GM21786 (cell line): ENCODE data around the gene METTL5.
"Not testable (repeated sequence)": the region's sequence is repeated elsewhere in the genome, so short reads cannot be mapped to it uniquely, and the experiment has no call there.

ENCODE experiments used
- ATAC-seq: cut with Tn5 transposase; IDR thresholded peaks from one replicate; pipeline ENCODE4 v1.9.1; 2021; ENCODE audit not compliant: unreplicated experiment

Gene METTL5

DNA sequence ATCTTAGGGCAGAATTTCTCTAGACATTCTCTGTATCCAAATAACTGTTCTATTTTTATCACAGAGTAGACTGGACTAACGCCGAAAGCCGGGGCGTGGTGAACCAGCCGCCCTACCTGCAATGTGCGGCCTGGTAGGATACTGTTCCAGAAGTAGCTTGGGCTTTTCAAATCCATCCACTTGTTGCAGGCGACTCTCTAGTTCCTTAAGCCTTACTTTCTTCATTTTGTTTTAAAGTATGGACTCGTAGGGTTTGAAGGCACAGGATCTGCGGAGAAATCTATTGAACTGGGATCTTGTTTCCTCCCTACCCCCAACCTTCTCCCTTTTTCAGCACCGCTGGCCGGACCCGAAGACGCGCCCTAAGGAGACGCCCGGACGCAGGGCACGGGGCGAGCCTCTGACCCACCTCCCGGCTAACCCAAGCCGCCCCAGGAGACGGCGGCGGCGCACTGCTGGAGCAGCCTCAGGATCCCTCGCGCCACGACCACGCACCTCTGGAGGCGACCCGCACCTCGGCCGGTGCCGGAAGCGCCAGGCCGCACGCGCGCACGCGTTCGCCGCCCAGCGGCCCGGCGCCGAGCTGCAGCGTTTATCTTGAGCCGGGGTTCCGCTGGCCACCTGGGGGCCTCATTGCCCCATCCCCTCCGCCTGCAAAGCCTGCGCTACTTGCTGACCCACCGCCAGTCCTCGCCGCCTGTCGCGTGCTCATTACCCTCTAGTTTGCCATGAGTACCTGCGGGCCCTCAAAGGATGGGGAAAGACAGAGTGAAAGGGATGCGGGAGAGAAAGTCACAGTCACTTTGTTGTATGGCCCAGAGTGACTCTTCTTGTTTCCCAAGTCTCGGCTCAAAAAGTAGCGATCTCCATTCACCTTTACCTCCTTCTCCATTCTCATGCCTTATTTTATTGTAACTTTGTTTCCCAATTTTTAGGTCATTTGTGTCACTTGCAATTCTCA is at the start of gene METTL5:
TSS of gene METTL5 (minus strand) at position 533 of the 961 bp plus-strand sequence. CDS start at position 225, 308 bp downstream.
- peak; percentile 53 for ATAC-seq

DNA sequence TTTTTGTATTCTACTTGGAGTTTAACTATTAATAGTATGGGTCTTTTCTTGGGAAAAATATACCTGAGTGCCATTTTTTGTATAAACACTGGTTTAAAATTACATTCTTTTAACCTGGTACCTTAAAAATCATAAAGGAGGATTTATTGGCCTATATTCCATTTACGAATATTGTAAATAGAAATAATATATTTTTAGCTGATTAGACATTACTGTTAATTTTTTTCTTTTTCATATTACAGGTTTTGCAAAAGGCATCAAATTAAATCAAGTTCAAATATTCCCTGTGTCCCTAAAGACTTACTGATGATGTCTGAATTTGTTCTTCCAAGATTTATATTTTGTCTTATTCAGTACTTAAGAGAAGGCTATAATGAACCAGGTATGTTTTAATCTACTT is 47.3 kb upstream of the METTL5 start:
- no peak for ATAC-seq

DNA sequence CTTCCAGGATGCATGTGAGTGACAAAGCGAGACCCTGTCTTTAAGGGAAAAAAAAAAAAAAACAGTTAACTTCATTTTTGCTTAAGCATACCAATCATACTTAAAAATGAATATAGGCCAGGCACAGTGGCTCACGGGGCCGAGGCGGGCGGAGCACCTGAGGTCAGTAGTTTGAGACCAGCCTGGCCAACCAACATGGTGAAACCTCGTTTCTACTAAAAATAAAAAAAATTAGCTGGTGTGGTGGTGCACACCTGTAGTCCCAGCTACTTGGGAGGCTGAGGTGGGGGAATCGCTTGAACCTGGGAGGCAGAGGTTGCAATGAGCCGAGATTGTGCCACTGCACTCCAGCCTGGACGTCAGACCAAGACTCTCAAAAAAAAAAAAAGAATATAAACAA is 46.7 kb upstream of the METTL5 start:
- not testable (repeated sequence) for ATAC-seq

DNA sequence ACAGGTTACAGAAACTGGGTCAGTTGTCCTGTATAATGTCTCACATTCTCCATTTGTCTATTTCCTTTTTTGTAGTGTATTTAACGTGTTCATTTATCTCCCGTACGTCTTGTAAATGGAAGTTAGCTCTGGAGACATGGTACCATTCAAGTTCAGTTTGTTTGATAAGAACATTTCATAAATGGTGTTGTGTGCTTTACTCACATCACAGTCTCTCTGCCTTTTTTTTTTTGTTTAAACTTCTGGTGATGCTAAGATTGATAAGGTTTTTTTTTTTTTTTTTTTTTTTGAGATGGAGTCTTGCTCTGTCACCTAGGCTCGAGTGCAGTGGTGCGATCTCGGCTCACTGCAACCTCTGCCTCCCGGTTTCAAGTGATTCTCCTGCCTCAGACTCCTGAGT is 44.2 kb upstream of the METTL5 start:
- no peak for ATAC-seq

DNA sequence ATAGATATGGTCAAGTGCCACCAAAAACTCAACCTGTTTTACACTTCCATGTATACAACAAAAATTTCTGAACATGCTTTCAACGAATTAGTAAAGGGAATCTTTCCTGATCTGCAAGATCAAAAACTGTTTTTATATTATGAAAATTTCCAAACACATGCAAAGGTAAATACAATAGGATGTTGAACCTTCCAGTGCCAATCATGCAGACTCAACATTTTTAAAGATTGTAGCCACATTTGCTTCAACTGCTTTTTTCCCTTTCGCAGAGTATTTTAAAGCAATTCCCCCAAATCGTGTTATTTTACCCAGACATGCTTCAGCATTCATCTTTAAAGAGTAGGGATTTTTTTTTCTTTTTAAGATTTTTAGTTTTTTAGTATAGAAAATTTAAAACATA is 42.9 kb upstream of the METTL5 start:
- ATAC-seq: no peak

DNA sequence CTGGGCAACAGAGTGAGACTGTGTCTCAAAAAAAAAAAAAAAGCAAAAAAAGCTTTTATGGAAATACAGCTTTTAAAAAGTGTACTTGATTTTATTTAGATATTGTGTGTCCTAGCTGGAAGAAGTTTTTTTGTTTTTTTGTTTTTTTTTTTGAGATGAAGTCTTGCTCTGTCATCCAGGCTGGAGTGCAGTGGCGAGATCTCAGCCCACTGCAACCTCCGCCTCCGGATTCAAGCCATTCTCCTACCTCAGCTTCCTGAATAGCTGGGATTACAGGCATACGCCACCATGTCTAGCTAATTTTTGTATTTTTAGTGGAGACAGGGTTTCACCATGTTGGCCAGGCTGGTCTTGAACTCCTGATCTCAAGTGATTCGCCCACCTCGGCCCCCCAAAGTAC is 41.5 kb upstream of the METTL5 start:
- ATAC-seq: not testable (repeated sequence)

DNA sequence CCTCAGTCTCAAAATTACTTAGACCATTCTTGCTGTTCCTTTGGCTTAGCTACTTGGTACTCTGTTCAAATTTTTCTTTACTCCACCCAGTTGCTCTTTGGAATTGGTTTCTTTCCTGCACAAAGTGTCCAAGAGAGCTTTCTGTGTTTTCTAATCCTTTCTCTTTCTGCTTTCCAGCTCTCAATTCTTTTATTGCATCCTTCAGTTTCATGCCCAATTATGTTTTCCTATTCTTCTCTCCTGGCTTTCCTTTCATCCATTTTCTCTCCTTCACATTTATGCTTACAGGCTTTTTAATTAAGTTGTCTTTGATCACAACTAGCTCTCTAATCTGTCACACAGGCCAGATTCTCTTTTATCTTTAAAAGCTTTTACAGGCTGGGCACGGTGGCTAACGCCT is 40.8 kb upstream of the METTL5 start:
- ATAC-seq: no peak

DNA sequence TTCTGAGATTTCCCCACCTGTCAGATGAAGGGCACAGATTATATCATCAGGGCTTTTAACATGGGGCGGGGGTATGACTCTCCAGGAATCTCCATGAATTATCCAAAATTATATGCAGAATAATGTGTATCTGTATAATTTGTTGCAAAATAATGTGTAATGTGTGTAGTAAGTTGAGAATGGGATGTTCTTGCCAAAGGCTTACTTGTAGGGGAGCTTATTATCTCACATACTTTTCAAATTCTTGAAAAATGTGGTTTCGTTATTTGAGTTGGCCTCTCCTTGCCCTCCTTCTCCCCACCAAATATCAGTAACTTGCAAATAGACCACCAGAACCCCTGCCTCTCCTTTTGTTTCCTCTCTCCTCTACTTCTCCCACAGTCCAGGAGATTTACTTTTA is 38.1 kb upstream of the METTL5 start:
- no peak for ATAC-seq

DNA sequence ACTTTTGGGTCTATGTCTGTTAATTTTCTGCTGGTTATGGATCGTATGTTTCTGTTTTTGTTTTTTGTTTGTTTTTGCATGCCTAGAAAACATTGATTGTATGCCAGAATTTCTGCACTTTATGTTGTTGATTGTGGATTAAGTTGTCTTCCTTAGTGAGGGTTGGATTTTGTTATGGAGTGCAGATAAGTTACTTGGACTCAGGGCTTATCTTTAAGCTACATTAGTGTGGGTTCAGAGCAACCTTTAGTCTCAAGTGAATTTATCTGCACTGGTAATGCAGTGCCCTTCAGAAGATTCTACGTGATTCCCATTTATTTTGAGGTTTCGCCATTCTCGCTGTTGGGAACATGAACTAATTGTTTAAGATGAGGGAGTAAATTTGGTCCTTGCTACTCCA is 35.4 kb upstream of the METTL5 start:
- no peak for ATAC-seq

DNA sequence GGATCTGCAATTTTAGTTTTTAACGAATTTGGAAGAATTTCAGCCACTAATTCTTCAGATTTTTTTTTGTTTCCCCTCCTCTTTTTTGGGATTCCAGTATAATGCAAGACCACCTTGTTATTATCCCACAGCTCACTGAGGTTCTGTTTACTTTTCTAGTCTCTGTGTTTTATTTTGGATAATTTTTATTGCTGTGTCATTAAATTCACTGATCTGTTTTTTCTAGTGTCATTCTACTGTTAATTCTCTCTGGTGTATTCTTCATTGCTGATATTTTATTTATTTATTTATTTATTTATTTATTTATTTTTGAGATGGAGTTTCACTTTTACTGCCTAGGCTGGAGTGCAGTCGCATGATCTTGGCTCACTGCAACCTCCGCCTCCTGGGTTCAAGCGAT is 34.7 kb upstream of the METTL5 start:
- no peak for ATAC-seq

DNA sequence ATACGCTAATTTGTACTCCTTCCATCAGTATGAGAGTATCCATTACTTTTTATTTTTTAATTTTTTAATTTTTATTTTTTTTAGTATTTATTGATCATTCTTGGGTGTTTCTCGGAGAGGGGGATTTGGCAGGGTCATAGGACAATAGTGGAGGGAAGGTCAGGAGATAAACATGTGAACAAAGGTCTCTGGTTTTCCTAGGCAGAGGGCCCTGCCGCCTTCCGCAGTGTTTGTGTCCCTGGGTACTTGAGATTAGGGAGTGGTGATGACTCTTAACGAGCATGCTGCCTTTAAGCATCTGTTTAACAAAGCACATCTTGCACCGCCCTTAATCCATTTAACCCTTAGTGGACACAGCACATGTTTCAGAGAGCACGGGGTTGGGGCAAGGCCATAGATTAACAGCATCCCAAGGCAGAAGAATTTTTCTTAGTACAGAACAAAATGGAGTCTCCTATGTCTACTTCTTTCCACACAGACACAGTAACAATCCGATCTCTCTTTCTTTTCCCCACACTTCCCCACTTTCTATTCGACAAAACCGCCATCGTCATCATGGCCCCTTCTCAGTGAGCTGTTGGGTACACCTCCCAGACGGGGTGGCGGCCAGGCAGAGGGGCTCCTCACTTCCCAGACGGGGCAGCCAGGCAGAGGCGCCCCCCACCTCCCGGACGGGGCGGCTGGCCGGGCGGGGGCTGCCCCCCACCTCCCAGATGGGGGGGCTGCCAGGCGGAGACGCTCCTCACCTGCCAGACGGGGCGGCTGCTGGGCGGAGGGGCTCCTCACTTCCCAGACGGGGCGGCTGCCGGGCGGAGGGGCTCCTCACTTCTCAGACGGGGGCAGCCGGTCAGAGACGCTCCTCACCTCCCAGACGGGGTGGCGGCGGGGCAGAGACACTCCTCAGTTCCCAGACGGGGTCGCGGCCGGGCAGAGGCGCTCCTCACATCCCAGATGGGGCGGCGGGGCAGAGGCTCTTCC is 30.9 kb upstream of the METTL5 start:
- not testable (repeated sequence) for ATAC-seq

DNA sequence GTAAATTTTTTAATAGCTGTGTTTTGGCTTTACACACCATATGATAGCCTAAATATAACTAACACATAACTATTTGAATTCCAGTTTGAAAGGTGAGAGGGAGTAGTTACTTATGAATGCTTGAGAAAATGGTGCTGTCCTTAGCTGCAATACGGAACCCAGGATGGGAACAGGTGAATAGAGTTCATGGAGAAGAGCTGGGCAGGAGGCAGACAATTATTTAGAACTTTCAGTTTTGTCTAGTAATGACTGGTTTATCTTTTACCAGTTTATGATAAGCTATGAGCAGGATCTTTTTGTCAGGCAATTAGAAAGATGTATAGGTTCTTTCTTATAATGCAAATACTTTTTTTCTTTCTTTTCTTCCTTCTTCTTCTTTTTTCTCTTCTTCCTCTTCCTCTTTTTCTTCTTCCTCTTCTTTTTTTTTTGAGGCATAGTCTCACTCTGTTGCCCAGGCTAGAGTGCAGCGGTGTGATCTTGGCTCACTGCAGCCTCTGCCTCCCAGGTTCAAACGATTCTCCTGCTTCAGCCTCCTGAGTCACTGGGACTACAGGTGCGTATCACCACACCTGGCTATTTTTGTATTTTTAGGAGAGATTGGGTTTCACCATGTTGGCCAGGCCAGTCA is 28.4 kb upstream of the METTL5 start:
- no peak for ATAC-seq

DNA sequence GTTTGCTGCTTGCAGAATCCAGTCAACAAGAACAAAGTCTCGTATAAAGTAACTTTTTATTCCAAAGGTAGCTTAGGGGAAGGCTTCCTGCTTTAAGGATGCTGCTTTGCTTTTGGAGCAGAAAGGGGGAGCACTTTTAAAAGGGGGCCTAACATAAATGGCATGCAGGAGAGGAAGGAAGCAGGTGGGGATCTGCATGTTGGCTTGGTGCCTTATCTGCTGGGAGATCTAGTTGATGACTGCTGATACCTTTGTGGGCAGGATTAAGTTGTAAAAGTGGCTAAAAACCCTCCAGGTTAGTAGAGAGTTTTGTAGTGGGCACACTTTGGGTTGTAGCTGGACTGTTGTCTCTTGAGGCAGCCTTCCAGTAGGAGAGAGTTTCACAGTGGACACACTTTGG is 25.0 kb upstream of the METTL5 start:
- no peak for ATAC-seq

DNA sequence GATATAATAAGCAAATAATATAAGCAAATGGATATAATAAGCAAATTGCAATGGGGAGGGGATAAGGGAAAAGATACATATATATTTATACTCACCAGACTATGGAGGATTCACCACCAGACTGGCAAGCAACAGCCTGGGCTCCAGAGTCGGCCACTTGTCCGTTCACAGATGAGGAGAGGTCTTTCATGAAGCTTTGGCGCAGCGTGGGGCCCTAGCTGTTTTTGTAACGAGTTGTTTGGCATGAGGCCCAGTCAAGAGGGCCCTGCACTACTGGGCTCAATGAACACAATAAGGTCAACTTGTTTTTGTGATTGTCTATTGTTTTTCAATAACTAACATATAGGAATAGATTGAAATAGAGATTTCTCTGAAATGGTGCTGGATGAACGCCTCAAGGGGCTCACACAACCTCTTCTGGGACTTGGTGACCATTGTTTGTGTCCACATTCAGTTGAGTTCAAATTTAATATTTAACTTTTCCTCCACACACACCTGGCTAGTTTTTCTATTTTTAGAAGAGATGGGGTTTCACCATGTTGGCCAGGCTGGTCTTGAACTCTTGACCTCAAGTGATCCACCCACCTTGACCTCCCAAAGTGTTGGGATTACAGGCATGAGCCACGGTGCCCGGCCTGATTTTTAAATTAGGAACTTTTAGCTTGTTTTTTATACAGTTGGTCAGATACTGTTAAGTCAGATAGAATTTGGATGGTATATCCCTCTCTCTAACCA is 24.4 kb upstream of the METTL5 start:
- not testable (repeated sequence) for ATAC-seq

DNA sequence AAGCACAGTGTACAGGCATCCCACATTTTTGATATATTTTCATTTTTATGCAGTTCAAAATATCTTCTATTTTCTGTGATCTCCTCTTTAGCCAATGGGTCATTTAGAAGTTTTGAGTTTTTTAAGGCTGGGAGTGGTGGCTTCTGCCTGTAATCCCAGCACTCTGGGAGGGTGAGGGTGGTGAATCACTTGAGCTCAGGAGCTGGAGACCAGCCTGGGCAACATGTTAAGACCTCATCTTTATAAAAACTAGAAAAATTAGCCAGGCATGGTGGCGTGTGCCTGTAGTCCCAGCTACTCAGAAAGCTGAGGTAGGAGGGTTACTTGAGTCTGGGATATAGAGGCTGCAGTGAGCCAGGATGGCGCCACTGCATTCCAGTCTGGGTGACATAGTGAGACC is 20.3 kb upstream of the METTL5 start:
- no peak for ATAC-seq

DNA sequence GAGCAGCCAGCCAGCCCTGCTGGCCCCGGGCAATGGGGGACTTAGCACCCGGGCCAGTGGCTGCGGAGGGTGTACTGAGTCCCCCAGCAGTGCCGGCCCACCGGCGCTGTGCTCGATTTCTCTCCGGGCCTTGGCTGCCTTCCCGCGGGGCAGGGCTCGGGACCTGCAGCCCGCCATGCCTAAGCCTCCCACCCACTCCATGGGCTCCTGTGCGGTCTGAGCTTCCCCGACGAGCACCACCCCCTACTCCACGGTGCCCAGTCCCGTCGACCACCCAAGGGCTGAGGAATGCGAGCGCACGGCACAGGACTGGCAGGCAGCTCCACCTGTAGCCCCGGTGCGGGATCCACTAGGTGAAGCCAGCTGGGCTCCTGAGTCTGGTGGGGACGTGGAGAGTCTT is 16.9 kb upstream of the METTL5 start:
- ATAC-seq: not testable (repeated sequence)

DNA sequence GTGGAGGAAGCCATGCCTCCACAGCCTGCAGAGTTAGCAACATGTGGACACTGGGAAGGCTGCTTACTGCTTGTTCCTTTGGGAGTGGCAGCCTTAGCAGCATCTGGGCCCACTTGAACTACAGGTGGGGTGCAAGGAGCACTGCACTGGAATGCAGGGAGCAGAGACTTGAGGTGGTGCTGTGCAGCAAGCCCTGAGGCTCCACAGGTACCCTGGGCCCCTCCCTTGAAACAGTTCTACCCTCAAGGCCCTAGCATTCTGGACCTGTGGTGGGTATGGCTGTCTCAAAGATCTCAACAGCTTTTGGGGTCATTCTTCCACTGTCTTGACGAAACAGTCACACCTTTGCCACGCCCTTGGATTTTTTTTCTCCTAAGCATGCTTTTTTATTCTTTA is 16.0 kb upstream of the METTL5 start:
- no peak for ATAC-seq

DNA sequence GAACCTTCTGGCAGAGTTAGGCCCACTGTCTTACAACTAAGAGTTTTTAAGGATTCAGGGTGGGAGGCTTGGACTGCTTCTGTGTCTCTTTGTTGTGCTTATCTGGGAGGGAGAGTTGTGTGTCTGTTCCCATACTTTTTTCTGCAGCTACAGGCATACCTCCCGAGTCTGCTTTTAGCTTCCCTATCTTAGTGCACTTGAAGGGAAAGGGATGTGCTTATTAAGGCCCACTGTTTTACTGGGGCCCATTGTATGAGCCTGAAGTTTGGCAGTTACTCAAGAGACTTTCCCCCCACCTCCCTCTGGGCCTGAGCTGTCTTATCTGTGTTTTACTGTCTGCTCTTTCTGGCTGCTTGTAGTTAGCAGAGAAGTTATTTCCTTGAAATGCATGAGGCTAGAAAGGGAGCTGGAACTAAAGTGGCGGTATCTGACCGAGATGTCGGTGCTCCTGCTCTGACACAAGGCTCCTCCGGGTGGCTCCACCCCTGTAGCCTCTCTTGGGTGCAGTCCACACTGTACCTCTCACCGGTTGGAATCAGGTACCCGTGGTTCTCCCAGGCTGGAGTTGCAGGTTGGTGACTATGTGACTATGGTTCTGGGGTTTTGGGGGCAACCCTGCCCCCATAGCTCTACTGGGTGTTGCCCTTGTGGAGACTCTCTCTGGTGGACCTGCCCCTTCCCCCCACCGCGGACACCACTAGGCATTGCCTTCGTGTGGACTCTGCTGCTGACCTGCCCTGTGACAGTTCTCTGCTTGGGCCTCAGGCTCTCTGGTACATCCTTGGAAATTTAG is 15.4 kb upstream of the METTL5 start:
- no peak for ATAC-seq

DNA sequence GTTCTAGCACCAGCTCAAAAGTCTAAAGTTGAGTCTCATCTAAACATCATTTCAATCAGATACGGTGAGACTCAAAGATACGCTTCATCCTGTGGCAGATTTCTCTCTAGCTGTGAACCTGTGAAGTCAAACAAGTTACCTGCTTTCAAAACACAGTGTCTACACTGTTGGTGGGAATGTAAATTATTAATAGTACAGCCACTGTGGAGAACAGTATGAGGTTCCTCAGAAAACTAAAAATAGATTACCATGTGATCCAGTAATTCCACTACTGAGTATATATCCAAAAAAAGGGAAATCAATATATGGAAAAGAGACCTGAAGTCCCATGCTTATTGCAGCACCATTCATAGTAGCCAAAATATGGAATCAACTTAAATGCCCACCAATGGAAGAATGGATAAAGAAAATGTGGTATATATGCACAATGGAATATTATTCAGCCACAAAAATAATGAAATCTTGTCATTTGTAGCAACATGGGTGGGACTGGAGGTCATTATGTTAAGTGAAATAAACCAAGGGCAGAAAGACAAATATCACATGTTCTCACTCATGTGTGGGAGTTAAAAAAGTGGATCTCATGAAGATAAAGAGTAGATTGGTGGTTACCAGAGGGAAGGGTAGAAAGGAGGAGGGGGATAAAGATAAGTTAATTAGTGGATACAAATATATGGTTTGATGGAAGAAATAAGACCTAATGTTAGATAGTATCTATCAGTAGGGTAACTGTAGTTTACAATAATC is 14.2 kb upstream of the METTL5 start:
- no peak for ATAC-seq
